Endothelial cell of umbilical vein (primary cell): ENCODE measurements around the gene CLEC2B. TPM values are rescaled to one million over a fixed set of nuclear protein-coding genes. Genes with fewer than 3 reads are reported as not detected.

Source experiments
- BruUV-seq: library from RNA; stranded (reverse); fragments of 400-500 nt; replicated peaks from 2 replicates; lab custom pipeline; 2021; lab: Mats Ljungman, UMichigan
- CTCF ChIA-PET: fragments of 300-600, 350-600 bp; sonication (Branson Sonifier 250); formaldehyde crosslinking; loops from one replicate; lab custom pipeline; 2021; ENCODE audit warnings: antibody characterized with exemption, inconsistent platforms; lab: Charles Lee
- POLR2A ChIA-PET: fragments of 300-600, 350-600 bp; sonication (Branson Sonifier 250); formaldehyde crosslinking; loops from one replicate; lab custom pipeline; 2021; ENCODE audit warnings: antibody characterized with exemption, inconsistent platforms; lab: Charles Lee
- DNase-seq: peaks from one replicate; pipeline ENCODE4 v3.0.0-alpha.2; 2011; ENCODE audit warnings: low read depth, low spot score
- FAIRE-seq: peaks from 2 replicates; lab custom pipeline; 2011; peaks lifted over from hg19 to GRCh38; lab: Jason Lieb, UNC
- H2AFZ ChIP-seq: 2 replicates; pipeline ENCODE4 v1.6.0; 2012; ENCODE audit warnings: low read depth, low read length, control low read depth, inconsistent platforms
- H3K27ac ChIP-seq: 2 replicates; pipeline ENCODE4 v1.5.1; 2011; ENCODE audit warnings: low read depth, mild to moderate bottlenecking, control low read depth, low read length, moderate library complexity; ENCODE audit not compliant: insufficient read depth
- H3K27me3 ChIP-seq, 2 experiments: 2 replicates each; pipeline versions ENCODE4 v1.6.0 to v1.6.1; 2011; ENCODE audit warnings: low read length in 2 of 2, mixed read lengths in 1 of 2; ENCODE audit not compliant: control insufficient read depth in 2 of 2, insufficient read depth in 2 of 2
- H3K36me3 ChIP-seq, 2 experiments: 2 replicates in 1 of 2; 3 replicates in 1 of 2; pipeline ENCODE4 v1.5.1; 2011; ENCODE audit warnings: low read length in 2 of 2, mild to moderate bottlenecking in 1 of 2, moderate library complexity in 1 of 2; ENCODE audit not compliant: control insufficient read depth in 2 of 2, insufficient read depth in 2 of 2; ENCODE audit errors: extremely low read depth in 1 of 2
- H3K4me1 ChIP-seq: 3 replicates; pipeline ENCODE4 v1.5.1; 2011; ENCODE audit warnings: mild to moderate bottlenecking, low read length; ENCODE audit not compliant: control insufficient read depth, insufficient read depth; ENCODE audit errors: extremely low read depth
- H3K4me2 ChIP-seq: 2 replicates; pipeline ENCODE4 v1.6.1; 2011; ENCODE audit warnings: low read length, control low read depth, mixed read lengths; ENCODE audit not compliant: insufficient read depth
- H3K4me3 ChIP-seq, 3 experiments: fragments of 200-600 bp in 1 of 3; sonication (generic), shearing (Covaris generic) in 1 of 3; replicated peaks in 1 of 3; 2 replicates each; pipeline ENCODE4 v1.5.1; 2011 to 2016; ENCODE audit warnings: control low read depth in 3 of 3, low read length in 3 of 3, mild to moderate bottlenecking in 2 of 3, inconsistent platforms in 1 of 3, low read depth in 1 of 3, moderate library complexity in 1 of 3; ENCODE audit not compliant: insufficient read depth in 1 of 3
- H3K79me2 ChIP-seq: 2 replicates; pipeline ENCODE4 v1.6.0; 2012; ENCODE audit warnings: low read length, inconsistent platforms; ENCODE audit not compliant: control insufficient read depth, insufficient read depth
- H3K9ac ChIP-seq: replicated peaks from 2 replicates; pipeline ENCODE3; 2011; ENCODE audit warnings: low read length, control low read depth; ENCODE audit not compliant: insufficient read depth; ENCODE audit errors: extremely low read depth
- H3K9me1 ChIP-seq: replicated peaks from 3 replicates; pipeline ENCODE4 v1.6.0; 2011; ENCODE audit warnings: mild to moderate bottlenecking, low read length; ENCODE audit not compliant: control insufficient read depth, insufficient read depth; ENCODE audit errors: extremely low read depth
- H3K9me3 ChIP-seq: replicated peaks from 2 replicates; pipeline ENCODE4 v1.5.1; 2012; ENCODE audit warnings: low read length, inconsistent platforms; ENCODE audit not compliant: control insufficient read depth, insufficient read depth
- H4K20me1 ChIP-seq: replicated peaks from 2 replicates; pipeline ENCODE3; 2011; ENCODE audit warnings: mild to moderate bottlenecking, low read length; ENCODE audit not compliant: control insufficient read depth, insufficient read depth; ENCODE audit errors: extremely low read depth
- CTCF ChIP-seq, 2 donors: IDR thresholded peaks; 1 replicate in 1 of 2; 2 replicates in 1 of 2; pipeline ENCODE4 v1.5.1; 2011; ENCODE audit warnings: low read length in 2 of 2, mild to moderate bottlenecking in 2 of 2, moderate library complexity in 2 of 2, control low read depth in 1 of 2, inconsistent platforms in 1 of 2, low read depth in 1 of 2; ENCODE audit not compliant: insufficient read depth in 1 of 2; ENCODE audit errors: extremely low read depth in 1 of 2
- EZH2 ChIP-seq: IDR thresholded peaks from 2 replicates; pipeline ENCODE4 v1.6.1; 2012; ENCODE audit warnings: borderline replicate concordance, low read depth, mild to moderate bottlenecking, moderate library complexity, low read length, inconsistent platforms; ENCODE audit not compliant: severe bottlenecking
- FOS ChIP-seq: IDR thresholded peaks from 2 replicates; pipeline ENCODE4 v1.6.1; 2011; ENCODE audit warnings: mild to moderate bottlenecking, low read length, moderate library complexity, borderline replicate concordance; ENCODE audit not compliant: insufficient read depth
- GATA2 ChIP-seq: IDR thresholded peaks from 2 replicates; pipeline ENCODE4 v1.7.0; 2011; ENCODE audit warnings: low read depth, mild to moderate bottlenecking, moderate library complexity, mixed read lengths, low read length; ENCODE audit not compliant: insufficient read length, insufficient read depth
- JUN ChIP-seq: IDR thresholded peaks from 2 replicates; pipeline ENCODE4 v1.6.1; 2011; ENCODE audit warnings: borderline replicate concordance, low read depth; ENCODE audit not compliant: insufficient read length, insufficient read depth
- MAX ChIP-seq: IDR thresholded peaks from 2 replicates; pipeline ENCODE4 v1.6.1; 2011; ENCODE audit not compliant: insufficient read depth, insufficient read length
- MYC ChIP-seq: IDR thresholded peaks from one replicate; pipeline ENCODE4 v1.6.1; 2011; ENCODE audit warnings: mild to moderate bottlenecking, low read depth, low read length
- POLR2A ChIP-seq: IDR thresholded peaks from 2 replicates; pipeline ENCODE4 v1.6.1; 2012; ENCODE audit warnings: low read depth, mild to moderate bottlenecking, control low read depth, low read length
- POLR2AphosphoS5 ChIP-seq: IDR thresholded peaks from 2 replicates; pipeline ENCODE4 v1.6.1; 2012; ENCODE audit warnings: low read depth, mild to moderate bottlenecking, control low read depth, low read length, moderate library complexity; ENCODE audit not compliant: insufficient read depth
- dilution Hi-C: fragments of 300-500 bp; cut with MboI; formaldehyde crosslinking; loops from one replicate; pipeline ENCODE4 v1.15.0; 2019; ENCODE audit warnings: low sequenced_read_pairs; ENCODE audit not compliant: extremely low pct_ligation_motif_present
- intact Hi-C: fragments of 100-400 bp; cut with micrococcal nuclease; formaldehyde crosslinking; loops from one replicate; pipeline ENCODE4 v1.10.0; 2022
- polyA plus RNA-seq, 4 experiments: library from polyadenylated mRNA; depleted of rRNA in 3 of 4; stranded (reverse) in 3 of 4; unstranded in 1 of 4; fragments of >200 nt; gene quantifications; 2 replicates each; pipeline versions ENCODE4 v1.2.1 to v1.2.3, GENCODE V29; 2011 to 2012; ENCODE audit warnings: missing spikeins in 1 of 4
- total RNA-seq: library from RNA; stranded (reverse); gene quantifications from 2 replicates; pipeline ENCODE4 v1.2.3, GENCODE V29; 2021

The CLEC2B gene
- total and polyA plus RNA-seq, 2 donors (not counting 3 experiments of a cell fraction or from before 2014, with no cell fraction given) = 6.7 to 18.3 TPM

- Histone ChIP-seq H3K27ac (no peak overlapping the region), H3K27me3 (no peaks in the 10 kb centered on the region), H3K36me3 (no peaks in the 10 kb centered on the region), H3K79me2 (no peaks in the 10 kb centered on the region), H4K20me1 (no peaks in the 10 kb centered on the region), H3K9ac (no peak overlapping the region), H3K9me1 (no peaks in the 10 kb centered on the region), H3K4me3 (no peak overlapping the region), H3K9me3 (no peaks in the 10 kb centered on the region), H3K4me2 (no peak overlapping the region), H3K4me1 (no peaks in the 10 kb centered on the region), H2AFZ (no peak overlapping the region)
- TF ChIP-seq GATA2 = no peak
- no peak for TF ChIP-seq POLR2A
- no peak for TF ChIP-seq EZH2
- no peak for TF ChIP-seq MAX
- no peak for TF ChIP-seq POLR2AphosphoS5
- no peak for TF ChIP-seq CTCF (IDR thresholded peaks at IDR 0.05; ENCODE audit: extremely low read depth in 1 of 2, insufficient read depth in 1 of 2, low read depth in 1 of 2, low read length in 2 of 2)
- no peak for TF ChIP-seq FOS
- TF ChIP-seq JUN = no peak
- no peak for TF ChIP-seq MYC
- intact Hi-C loops = no loop called here
- DNase-seq (no peak), FAIRE-seq (no peak)
- POLR2A ChIA-PET = no interaction called here
- BruUV-seq = no TSS peak
- CTCF ChIA-PET = interaction anchor here (0.9 to 7.9 kb wide), 3 partner anchors 11 to 200 kb away, joined by 3 to 62 read pairs (median 4); no protein-coding TSS in a partner anchor
- dilution Hi-C loops = no loop called here
Observed at GRCh38 chr12:9809866-9810265, 59.3 kb downstream of the CLEC2B start.
